Activated T-cell treated with anti-CD3 and anti-CD28 coated beads, Interleukin-2, amount 50 U/mL, for 48 hours (primary cell): ENCODE measurements around the gene IFFO2.

Experiments used
- DNase-seq, 2 experiments: peaks; one replicate each; pipeline ENCODE4 v3.0.0-alpha.2; 2020

IFFO2 gene

DNA sequence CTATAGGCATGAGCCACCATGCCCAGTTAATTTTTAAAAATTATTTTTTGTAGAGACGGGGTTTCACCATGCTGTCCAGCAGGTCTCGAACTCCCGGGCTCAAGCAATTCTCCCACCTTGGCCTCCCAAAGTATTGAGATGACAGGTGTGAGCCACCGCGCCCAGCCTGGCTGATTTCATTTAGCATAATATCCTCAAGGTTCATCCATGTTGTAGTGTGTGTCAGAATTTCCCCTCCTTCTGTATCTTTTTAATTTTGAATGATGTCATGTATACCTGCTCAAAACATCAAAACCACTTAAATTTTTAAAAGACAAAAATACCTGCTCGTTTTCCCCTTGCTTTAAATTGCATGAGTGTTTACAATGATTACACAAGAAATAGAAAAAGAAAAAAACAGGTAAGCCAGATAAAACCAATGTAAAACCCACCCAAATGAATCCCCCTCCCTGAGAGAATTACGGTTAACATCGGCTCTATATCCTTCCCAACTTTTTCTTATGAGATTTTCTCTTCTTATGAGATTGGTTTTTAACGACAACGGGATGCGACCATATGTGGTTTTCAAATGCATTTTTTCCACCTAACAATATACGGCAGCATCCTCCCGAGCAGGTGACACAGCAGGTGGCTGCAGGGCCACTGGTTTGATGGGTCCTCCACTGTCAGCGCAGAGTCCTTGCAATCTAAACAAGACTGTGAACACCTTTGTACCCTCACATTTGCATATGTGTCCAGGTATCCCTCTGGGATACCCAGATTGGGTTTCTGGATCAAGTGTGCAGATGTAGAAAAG is 22.1 kb downstream of the IFFO2 start:
- no peak for DNase-seq

DNA sequence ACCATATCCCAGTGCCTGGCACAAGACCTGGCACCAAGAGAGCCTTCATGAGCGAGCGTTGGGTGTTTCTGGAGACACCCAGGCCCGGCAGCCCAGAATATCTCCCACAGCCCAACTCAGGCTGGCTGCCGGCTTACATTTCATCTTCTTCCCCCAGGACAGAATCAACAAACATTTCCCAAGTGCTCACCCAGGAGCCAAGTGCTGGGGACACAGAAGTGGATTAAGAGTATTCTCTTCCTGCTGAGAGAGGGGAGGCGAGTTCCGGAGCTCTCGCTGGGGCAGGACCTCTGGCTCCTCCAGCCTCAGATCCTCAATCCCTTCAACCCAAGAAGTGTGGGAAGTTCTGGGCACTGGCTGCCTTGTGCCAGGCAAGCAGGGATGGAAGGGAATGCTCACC is 23.6 kb downstream of the IFFO2 start:
- DNase-seq = no peak

DNA sequence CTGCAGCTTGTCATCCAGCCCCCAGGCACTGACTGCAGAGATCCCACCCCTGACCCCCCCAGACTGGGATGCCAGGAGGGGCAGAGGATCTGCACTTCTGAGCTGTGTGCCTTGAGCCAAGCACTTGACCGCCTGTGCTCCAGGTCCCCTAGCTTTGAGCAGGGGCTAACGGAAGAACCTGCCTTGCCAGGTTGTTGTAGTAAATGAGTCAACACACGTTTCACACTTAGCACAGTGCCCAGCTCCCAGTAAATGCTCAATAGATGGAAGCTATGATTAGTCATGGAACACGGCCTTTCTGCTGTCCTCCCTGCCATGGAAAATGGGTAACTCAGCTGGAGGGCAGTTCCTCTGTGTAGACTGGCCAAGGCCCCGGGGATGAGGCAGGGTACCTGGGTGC is 24.1 kb downstream of the IFFO2 start:
- DNase-seq = no peak

DNA sequence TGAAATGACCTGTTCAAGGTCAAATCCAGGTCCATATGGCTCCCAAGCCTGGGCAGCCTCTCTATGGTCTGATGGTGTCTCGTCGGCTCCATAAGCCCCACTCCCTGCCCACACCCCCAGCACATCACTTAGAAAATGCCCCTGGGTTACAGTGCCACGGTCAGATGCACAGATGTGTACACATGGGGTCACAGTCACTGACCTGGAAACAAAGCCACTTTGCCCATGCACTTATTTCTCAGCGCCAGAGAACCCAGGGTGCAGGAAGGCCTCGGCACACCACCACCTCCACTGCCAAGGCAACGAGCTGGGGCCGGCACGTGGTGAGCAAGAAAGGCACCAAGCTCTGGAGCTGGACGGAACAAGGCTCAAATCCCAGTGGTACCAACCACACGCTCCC is 24.7 kb downstream of the IFFO2 start:
- DNase-seq = no peak

DNA sequence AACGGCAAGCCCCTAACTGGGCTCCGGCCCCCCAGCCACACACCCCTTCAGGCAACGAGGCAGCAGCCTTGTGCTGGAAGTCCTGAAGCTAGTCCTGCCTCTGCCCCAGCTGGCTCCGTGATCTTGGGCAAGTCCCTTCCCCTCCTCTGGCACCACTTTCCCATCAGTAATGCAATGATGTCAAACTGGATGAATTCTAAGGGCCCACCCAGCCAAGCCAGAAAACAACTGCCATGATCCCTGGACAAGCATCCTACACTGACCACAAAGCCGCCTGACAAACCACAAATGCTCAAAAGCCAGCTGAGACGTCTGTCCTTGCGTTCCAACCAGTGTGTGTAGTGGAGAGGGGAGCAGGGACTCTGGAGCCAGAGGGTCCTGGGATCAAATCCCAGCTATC is 26.8 kb downstream of the IFFO2 start:
- no peak for DNase-seq

DNA sequence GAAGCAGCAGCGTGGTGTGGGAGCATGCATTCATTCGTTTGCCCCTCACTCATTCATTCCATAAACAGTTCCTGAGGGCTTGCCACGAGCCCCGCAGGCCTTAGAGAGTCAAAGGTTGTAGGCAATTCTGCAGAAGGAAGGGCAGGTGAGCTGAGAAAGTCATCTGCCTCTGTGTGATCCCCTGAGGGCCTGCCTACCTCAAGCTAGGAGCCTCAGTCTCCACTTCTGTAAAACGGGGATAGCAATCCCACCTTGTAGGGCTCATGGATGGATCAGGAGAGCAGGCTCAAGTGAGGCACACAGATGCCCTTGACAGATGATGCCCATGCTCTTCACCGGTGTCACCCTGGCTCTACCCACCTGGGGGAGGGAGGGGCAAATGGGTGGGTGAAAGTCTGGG is 27.5 kb downstream of the IFFO2 start:
- DNase-seq = no peak

DNA sequence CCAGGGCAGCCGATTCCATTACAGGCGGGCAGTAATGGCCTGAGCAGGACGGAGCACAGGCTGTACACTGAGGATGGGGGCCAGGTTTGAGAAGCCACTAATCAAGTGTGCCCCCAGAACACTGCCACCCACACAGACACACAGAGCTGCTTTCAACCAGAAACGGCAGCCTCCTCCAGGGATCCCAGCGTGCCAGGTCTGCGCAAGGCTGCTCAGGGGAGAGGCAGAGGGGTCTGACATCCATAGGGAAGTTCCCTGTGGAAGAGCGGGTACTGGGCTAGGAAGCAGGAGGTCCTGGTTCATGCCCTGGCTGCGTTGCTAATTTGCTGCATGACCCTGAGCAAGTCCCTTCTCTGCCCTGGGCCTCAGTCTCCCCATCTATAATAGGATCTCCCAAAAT is 28.1 kb downstream of the IFFO2 start:
- DNase-seq = no peak

DNA sequence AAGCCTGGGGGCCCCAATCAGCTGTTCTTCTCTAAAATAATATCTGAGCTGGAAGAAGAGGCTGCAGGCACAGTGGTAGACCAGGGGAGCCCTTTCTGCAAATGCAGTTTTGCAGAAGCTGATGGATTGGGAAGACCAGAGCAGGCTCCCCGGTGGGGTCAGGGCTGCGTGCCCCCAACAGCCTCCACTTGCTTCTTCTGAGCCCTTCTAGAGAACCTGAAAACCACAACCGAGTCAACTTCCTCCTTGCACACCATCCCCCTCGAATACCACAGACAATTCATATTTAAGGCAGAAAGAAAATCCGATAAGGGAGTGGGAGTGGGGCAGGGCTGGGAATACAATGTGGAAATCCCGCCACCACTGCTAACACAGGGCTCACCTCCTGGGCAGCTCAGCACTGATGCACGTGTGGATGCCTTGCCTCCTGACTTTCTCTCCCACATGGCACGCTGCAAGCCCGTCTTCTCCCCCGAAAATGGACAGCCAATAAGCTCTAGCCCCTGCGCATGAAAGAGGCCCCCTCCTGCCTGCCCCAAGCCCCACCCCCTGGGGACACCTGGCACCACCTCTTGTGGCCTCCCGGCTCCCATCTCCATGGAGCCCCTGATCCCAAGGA is 28.7 kb downstream of the IFFO2 start:
- DNase-seq = peak; percentile 69 to 74

DNA sequence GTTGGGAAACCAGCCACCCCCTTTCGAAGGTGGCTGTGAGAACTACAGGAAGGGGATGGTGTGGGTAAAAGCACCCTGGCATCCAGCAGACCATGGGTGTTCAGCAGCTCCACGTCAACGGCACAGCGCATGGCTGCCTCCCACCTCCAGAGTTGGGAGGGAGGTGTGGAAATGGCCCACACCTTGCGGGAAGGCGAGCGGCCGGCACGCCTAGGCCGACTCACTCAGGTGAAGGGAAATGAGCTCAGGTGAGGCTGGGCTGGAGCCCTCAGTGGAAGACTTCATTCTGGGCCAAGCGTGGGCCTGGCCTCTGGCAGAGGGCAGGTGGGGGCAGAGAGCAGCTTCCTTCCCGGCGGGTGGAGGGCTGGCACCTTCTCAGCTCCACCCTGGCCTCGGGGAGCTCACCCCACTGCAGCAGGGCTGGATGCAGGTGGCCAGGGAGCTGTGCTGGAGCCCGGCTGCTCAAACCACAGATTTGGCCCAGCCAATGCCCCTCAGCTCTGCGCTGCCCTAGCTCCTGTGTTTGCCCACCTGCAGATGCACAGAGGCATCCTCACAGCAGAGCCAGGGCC is 29.3 kb downstream of the IFFO2 start:
- DNase-seq = no peak

DNA sequence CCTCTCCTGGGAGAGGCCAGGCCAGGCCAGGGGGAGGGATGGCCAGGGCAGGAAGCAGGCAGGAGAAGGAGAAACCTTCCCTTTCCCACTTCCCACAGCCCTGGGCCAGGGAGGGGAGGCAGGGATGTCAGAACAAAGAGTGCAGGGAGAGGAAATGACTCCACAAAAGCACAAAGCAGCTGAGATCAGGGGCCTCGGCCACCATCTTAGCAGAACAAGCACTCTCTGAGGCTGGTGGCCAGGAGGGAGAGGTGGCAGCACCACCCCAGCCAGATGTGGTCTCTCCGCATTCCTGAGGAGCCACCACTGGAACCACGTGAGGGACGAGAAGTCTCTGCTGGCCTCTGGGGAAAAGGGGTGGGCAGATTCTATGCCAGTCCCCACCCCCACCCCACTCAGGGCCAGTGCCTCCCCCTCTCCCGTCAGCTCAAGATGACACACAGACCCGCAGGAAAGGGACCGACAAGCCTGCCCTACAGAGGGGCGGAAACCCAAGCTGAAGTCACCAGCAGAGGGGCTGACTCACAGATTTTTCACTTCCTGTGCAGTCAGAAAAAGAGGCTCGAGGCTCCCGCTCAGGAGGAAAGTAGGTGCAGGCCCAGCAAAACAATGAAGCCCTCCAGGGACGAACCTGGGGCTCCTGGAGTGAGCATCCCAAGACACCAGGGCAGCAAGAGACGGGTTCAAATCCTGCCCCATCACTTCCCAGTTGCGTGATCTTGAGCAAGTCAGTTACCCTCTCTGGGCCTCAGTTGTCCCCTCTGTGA is 30.0 kb downstream of the IFFO2 start:
- DNase-seq = peak; percentile 88 to 90

DNA sequence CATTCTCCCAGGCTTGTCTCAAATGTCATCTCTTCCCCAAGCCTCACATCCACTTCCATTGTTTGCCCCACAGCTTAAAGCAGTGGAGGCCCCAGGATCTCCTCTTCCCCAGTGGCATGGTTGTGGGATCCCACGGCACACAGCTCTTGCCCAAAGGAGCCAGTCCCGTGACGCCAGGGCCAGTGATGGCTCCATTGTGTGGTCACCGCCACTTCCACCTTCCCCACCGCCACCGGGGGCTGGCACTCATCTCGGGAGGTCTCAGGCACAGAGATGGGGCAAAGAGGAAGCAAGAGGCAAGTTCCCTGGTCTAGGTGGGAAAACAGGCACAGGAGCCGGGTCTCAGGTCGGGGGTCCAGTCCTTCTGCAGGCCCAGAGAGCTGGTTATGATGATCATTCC is 31.2 kb downstream of the IFFO2 start:
- DNase-seq = no peak

DNA sequence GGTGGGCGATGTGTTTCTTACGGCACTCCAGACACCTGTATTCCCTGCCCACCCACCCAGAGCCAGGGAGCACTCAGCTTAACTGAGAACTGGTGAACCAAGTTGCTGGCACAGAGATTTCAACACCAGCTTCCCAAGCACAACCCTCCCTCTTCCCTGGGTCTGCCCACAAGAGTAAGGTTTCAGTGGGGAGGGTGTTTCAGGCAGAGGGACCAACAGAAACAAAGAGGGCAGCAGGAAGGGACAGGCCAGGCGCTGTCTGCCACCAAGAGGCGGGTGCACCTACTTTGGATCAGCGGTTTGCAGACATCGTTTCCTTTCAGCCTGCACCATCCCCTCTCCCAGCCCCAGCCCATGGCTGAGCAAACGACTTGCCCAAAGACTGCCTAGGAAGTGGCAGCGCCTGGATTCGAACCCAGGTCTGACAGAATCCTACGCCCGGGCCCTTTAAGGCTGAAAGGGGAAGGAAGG is 32.2 kb downstream of the IFFO2 start:
- DNase-seq = no peak

DNA sequence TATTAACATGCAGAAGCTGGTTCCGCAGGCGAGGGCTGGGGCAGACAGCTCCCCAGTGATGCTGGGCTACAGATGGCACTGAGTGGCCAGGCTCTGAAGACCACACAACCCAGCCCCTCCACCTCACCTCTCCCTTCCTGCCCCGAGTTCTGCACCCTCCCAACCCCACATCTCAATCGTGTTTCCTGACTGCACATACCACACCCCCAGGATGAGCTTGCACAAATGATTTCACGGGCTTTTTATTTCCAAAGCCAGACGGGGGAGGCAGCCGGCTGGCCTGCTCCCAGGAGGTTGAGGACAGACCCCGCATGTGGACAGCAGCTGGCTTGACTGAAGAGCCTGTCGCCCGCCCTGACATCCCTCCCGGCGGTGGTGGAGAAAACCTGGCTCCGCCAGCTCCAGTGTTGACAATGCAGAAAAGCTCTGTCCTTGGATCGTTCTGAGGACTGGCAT is 32.7 kb downstream of the IFFO2 start:
- no peak for DNase-seq

DNA sequence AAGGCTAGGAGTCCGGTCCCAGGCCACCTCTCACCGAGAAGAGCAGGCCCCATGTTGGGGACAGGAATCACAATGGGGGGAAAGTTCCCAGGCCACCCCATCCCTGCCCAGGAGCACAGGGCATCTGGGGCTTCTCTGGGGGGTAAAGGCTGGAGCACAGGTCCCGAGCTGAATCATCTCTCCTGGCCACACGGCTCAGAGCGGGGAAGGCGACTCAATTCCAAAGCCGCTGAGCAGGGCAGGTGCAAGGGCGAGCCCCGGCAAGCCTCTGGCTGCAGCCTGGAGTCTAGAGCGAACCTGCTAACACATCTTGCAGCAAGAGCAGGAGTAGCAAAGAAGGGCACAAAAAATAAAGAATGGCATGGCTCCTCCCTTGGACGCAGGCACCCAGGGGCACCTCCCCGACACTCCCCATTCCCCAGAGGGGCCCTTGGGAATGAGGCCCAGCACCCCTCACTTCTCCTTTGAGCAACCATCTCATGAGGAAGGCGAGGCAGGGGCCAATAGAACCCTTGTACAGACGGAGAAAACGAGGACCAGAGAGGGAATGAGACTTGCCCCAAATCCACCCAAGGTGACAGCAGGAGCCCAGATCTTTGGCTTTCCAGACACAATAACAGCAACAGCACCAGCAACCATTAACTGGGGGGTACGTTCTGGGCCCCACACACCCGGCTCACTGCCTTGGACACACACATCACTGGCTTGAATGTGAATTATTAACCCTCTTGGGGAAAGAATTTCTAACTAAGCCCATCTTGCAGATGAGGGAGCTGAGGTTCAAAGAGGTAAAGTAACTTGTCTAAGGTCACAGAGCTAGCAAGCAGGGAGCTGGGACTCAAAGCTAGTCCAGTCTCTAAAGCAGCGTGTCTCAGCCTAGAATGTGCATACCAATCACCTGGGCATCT is 33.4 kb downstream of the IFFO2 start:
- no peak for DNase-seq

DNA sequence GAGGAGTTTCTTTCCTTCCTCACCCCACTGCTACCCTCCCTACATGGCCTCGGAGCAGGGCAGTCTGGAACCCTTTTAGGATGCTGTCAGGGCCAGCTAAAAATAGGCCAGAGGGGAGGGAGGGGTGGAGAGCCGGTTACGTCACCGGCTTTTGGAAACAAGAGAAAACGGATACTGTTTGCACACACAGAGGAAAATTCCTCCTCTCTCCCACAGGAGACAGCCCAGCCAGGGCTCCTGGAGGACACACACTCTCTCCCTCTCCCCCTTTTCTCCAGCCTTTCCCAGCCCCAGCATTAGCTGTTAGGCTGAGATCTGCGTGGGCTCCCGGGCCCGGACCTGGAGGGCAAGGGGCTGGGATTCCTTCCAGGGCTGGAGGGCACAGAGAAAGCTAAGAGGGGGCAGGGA is 34.2 kb downstream of the IFFO2 start:
- no peak for DNase-seq

DNA sequence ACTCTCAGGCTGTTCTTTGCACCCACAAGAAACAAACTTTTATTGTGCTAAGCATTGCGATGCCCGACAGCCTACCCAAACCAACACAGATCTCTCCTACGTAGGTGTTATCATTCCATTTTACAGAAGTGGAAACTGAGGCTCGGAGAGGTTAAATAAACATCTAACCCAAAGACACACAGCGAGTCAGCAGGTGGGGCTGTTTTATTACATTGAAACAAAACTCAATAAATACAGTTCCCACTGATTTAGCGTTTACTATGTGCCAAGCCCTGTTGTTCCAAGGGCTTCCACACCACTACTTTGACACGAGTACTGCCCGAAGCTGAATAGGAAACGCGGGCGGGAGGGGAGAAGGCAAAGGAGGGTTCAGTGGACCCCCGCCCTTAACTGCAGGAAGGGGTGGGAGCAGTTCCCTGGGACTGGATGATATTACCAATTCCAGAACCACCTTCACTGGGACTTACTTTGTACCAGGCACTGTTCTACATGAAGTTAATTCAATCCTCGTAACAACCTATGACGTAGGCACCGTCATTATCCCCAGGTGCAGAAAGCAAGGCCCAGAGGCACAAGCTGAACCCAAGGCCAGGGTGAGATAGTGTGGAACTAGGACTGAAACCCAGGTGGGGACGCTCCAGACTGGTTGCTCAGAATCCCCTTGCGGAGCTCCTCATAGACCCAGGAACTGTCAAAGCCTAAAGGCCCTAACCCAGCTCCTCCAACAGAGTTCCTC is 34.8 kb downstream of the IFFO2 start:
- DNase-seq = no peak

DNA sequence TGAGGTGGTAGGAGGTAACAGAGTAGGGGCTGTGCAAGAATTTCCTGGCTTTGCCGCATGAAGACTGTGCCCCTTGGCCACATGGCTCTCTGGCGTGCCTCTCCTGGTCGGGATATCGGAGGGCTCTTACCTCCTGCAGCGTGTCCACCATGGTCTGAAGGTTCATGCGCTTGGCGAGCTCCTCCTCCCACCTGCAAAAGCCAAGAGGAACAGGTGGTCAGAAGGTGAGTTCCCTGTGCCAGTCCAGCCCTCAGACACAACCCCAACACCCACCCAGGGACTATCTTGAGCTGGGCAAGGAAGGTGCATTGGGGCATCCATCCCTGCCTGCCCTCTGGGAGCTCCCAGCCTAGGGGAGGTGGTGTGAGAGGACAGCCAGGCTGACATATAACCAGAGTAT is 35.5 kb downstream of the IFFO2 start:
- no peak for DNase-seq

DNA sequence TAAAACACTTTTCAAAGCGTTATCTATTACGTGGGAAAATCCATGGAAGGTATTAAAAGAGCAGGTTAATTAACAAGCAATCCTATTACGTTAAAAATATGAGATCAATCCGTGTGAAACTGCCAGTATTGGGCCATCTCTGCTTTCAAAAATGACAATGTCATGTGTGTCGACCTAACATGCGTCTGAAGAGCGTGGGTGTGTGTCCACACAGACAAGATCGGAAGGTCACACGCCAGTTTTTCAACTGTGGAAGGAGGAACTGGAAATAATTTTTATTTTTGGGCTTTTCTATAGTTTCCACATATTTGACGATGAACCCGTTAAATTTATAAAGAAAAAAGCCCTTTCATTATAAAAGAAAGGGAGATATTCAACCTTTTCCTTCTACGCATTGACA is 36.5 kb downstream of the IFFO2 start:
- no peak for DNase-seq

DNA sequence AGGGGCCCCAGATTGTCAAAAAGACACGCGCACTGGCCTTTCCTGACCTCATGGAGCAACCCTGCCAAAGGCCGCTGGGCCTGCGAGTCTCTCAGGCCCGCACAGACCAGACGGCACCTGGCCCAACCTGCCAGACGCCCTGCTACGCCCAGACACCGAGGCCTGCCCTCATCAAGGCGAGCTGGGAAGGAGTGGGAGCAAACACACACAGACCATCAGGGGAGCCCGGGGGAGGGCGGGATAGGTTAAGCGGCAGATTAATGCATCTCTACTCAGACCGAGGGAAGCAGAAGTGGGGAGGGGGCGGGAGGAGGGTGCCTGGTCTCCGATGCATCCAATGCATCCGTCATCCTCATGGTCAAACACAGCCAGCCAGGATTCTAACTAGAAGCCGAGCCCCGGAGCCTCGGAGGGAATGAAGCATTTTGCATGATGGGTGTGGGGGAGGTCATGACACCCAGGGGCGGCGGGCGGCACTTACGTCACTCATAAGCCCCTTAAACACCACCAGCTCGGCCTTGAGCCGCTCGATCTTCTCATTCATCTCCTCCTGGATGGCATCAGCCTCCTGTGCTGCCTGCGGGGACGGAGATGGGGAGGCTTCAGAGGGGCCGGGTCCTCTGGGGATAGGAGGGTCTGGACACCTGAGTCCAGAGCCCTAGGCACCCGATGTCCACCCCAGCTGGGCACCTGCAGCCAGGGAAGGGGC is 37.1 kb downstream of the IFFO2 start:
- no peak for DNase-seq

DNA sequence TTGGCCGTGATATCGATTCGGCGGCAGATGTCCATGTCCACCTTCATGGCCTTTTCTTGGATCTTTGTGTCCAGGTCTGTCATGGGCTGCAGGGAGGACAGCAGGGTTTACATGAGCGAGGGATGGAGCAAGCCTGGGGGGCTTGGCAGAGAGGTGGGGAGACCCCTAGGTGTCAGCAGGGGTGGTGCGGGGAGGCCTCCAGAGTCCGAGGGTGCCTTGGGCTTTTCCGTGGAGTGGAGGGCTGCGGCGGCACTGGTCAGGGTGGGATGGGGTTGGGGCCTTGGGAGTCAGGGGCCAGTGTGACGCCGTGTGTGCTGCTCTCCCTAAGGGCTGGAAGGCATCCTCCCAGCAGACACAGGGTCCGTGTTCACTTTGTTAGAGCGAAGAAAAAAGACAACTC is 38.1 kb downstream of the IFFO2 start:
- no peak for DNase-seq
